Cardiac fibroblast (primary cell): ENCODE data around the gene HHIPL1.

Experiments used
- DNase-seq, 2 donors: peaks; one replicate each; pipeline versions ENCODE4 v3.0.0 to v3.0.0-alpha.2; 2010; ENCODE audit warnings: low read depth in 2 of 2
- H3K4me3 ChIP-seq, 2 donors: replicated peaks in 1 of 2; 1 replicate in 1 of 2; 2 replicates in 1 of 2; pipeline ENCODE4 v1.5.1; 2011; ENCODE audit warnings: low read depth in 2 of 2, low read length in 2 of 2, mild to moderate bottlenecking in 2 of 2, moderate library complexity in 1 of 2
- CTCF ChIP-seq: IDR thresholded peaks from one replicate; pipeline ENCODE4 v1.5.1; 2011; ENCODE audit warnings: low read depth, mild to moderate bottlenecking, low read length, inconsistent platforms

The HHIPL1 gene

DNA sequence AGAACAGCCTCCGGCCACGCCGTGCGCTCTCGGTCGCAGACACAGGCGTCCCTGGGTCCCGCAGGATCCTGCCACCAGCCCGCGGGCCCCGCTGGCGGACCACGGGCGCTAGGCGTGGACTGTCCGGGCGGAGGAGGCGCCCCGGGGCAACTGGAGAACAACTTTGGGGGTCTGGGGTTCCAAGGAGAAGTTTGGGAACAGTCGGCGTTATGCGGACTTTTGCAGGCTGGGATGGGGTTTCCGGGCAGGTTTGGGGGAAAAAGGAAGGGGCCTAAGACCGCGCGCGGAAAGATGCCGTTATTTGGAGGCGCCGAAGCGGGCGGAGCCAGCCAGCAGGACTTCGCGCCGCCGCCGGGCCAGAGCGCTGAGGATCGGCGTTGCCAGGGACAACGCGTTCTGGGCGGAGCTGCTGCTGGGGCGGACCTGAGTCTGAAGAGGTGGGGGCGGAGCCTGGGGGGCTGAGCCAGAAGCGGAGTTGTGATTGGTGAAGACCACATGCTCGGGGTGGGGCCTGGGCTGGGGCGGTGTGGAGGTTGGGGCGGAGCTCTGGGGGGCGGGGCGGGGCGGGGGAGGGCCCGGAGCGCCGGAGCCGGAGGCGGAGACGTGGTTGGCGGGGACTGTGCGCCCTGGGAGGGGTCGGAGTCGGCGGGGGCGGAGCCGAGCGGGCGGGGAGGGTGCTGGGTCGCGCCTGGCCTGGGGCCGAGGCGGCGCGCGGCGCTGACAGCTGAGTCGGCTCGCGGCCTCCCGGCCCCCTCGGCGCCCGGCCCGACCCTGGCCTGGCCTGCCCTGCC lies 38.9 kb downstream of the HHIPL1 start, which contains the start of gene CYP46A1:
CYP46A1 (plus strand) TSS at position 680 of the 791 bp plus-strand sequence. CDS start 120 bp downstream, outside the sequence.
- peak within 1 kb of the TSS; percentile 67 to 81 for H3K4me3 ChIP-seq
- peak; percentile 99 to 100 for DNase-seq
- TF ChIP-seq CTCF: no peak

GRCh38 chr14:99684410-99684934 lies 39.5 kb downstream of the HHIPL1 start:
- no peak for DNase-seq
- TF ChIP-seq CTCF: no peak
- H3K4me3 ChIP-seq: peak overlapping the region; percentile 23 to 61

DNA sequence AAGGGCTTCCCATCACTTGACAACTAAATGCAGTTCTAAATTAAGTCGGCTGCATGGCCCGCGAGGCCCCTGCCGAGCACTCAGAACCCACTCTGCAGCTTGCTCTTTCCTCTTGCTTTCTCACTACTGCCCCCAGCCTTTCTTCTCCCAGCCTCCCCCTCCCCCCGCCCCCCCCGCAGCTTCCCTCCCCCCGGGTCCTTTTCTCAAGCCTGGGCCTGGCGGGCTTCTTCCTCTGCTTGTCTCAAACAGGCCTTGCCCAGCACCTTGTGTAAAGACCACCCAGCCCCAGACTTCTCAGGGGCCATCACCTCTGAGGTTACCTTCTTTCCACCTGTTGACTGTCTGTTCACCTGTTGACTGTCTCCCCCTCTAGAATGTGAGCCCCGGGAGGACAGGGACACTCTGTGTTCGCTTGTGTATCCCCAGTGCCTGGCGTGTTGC lies 40.2 kb downstream of the HHIPL1 start:
- no peak for TF ChIP-seq CTCF

GRCh38 chr14:99685596-99685995 lies 40.7 kb downstream of the HHIPL1 start:
- H3K4me3 ChIP-seq: no peak overlapping the region
- no peak for DNase-seq
- no peak for TF ChIP-seq CTCF

More for the DNA sequence above, 40.2 kb downstream of the HHIPL1 start:
- no peak for DNase-seq
- H3K4me3 ChIP-seq: no peak overlapping the region

GRCh38 chr14:99686557-99687283 lies 41.8 kb downstream of the HHIPL1 start:
- DNase-seq: no peak
- TF ChIP-seq CTCF: no peak
- no peak overlapping the region for H3K4me3 ChIP-seq

GRCh38 chr14:99687284-99688209 lies 42.6 kb downstream of the HHIPL1 start:
- DNase-seq: no peak
- no peak overlapping the region for H3K4me3 ChIP-seq
- peak; percentile 72 for TF ChIP-seq CTCF
